DND-41 (cell line): Measurements from ENCODE around the gene ABHD12B.

Source experiments
- ATAC-seq: fragments of 200-7000 bp; cut with Tn5 transposase; 3 replicates; pipeline ENCODE4 v1.9.1; 2021; ENCODE audit warnings: low read depth; ENCODE audit not compliant: insufficient read depth
- DNase-seq: peaks from one replicate; pipeline ENCODE4 v3.0.0-alpha.2; 2020
- H2AFZ ChIP-seq: 2 replicates; pipeline ENCODE4 v1.6.0; 2012; ENCODE audit warnings: low read depth, low read length
- H3K27ac ChIP-seq: 2 replicates; pipeline ENCODE4 v1.5.1; 2012; ENCODE audit warnings: low read length, inconsistent platforms
- H3K27me3 ChIP-seq: fragments of 200-600 bp; sonication (generic); 2 replicates; pipeline ENCODE4 v1.6.0; 2012; ENCODE audit warnings: low read length, mild to moderate bottlenecking, inconsistent platforms; ENCODE audit not compliant: insufficient read depth, poor library complexity
- H3K36me3 ChIP-seq: 2 replicates; pipeline ENCODE4 v1.5.1; 2012; ENCODE audit warnings: low read length, inconsistent platforms; ENCODE audit not compliant: insufficient read depth
- H3K4me1 ChIP-seq: 2 replicates; pipeline ENCODE4 v1.5.1; 2012; ENCODE audit warnings: mild to moderate bottlenecking, low read length; ENCODE audit not compliant: insufficient read depth
- H3K4me2 ChIP-seq: 2 replicates; pipeline ENCODE4 v1.6.0; 2012; ENCODE audit warnings: mild to moderate bottlenecking, moderate library complexity, low read length, inconsistent platforms; ENCODE audit not compliant: insufficient read depth
- H3K4me3 ChIP-seq, 2 experiments: fragments of 200-600 bp in 1 of 2; shearing (Covaris generic) in 1 of 2; 2 replicates each; pipeline ENCODE4 v1.5.1; 2012 to 2016; ENCODE audit warnings: inconsistent platforms in 2 of 2, low read length in 2 of 2, mild to moderate bottlenecking in 2 of 2, low read depth in 1 of 2, moderate library complexity in 1 of 2
- H3K79me2 ChIP-seq: 2 replicates; pipeline ENCODE4 v1.6.0; 2012; ENCODE audit warnings: low read length, inconsistent platforms; ENCODE audit not compliant: insufficient read depth
- H3K9ac ChIP-seq: 2 replicates; pipeline ENCODE4 v1.6.0; 2012; ENCODE audit warnings: low read depth, mild to moderate bottlenecking, inconsistent platforms, low read length, moderate library complexity
- H3K9me3 ChIP-seq: 2 replicates; pipeline ENCODE4 v1.5.1; 2012; ENCODE audit warnings: low read length, moderate library complexity, mild to moderate bottlenecking, inconsistent platforms; ENCODE audit not compliant: insufficient read depth, severe bottlenecking
- H4K20me1 ChIP-seq: 2 replicates; pipeline ENCODE4 v1.6.0; 2012; ENCODE audit warnings: low read length; ENCODE audit not compliant: insufficient read depth
- CTCF ChIP-seq: IDR thresholded peaks from 2 replicates; pipeline ENCODE4 v1.5.1; 2012; ENCODE audit warnings: borderline replicate concordance, low read length, moderate library complexity, mild to moderate bottlenecking; ENCODE audit not compliant: poor library complexity, severe bottlenecking; ENCODE audit errors: extremely low read depth
- EZH2 ChIP-seq: IDR thresholded peaks from 3 replicates; pipeline ENCODE4 v1.6.1; 2012; ENCODE audit warnings: borderline replicate concordance, low read depth, mild to moderate bottlenecking, moderate library complexity, low read length, inconsistent platforms; ENCODE audit not compliant: severe bottlenecking

The ABHD12B gene

GRCh38 chr14:50845166-50845565 is 26.7 kb upstream of the ABHD12B start:
- ATAC-seq: no peak
- Histone ChIP-seq H3K9ac (no peak overlapping the region), H3K27ac (no peak overlapping the region), H3K4me3 (no peak overlapping the region), H3K9me3 (no peaks in the 10 kb centered on the region), H3K4me1 (no peaks in the 10 kb centered on the region), H3K4me2 (no peak overlapping the region), H2AFZ (no peak overlapping the region), H4K20me1 (no peaks in the 10 kb centered on the region), H3K79me2 (no peaks in the 10 kb centered on the region), H3K27me3 (no peaks in the 10 kb centered on the region), H3K36me3 (no peaks in the 10 kb centered on the region)
- no peak for DNase-seq
- TF ChIP-seq CTCF: no peak
- no peak for TF ChIP-seq EZH2

GRCh38 chr14:50846226-50846880 is 25.5 kb upstream of the ABHD12B start:
- no peak for DNase-seq
- H3K9me3 ChIP-seq: no peaks in the 10 kb centered on the region
- H4K20me1 ChIP-seq: no peaks in the 10 kb centered on the region
- no peaks in the 10 kb centered on the region for H3K36me3 ChIP-seq
- ATAC-seq: no peak
- no peaks in the 10 kb centered on the region for H3K4me1 ChIP-seq
- H3K27ac ChIP-seq: no peak overlapping the region
- no peak overlapping the region for H3K4me2 ChIP-seq
- no peak for TF ChIP-seq CTCF
- TF ChIP-seq EZH2: no peak
- no peaks in the 10 kb centered on the region for H3K79me2 ChIP-seq
- no peak overlapping the region for H3K9ac ChIP-seq
- no peak overlapping the region for H3K4me3 ChIP-seq
- no peak overlapping the region for H2AFZ ChIP-seq
- no peaks in the 10 kb centered on the region for H3K27me3 ChIP-seq

- H4K20me1 ChIP-seq: no peaks in the 10 kb centered on the region
Observed at GRCh38 chr14:50853891-50854290, 18.0 kb upstream of the ABHD12B start.

More at GRCh38 chr14:50853891-50854290, 18.0 kb upstream of the ABHD12B start:
- ATAC-seq (no peak), DNase-seq (no peak)
- H3K4me1 ChIP-seq: peaks cover 5% of the 10 kb centered on the region
- no peaks in the 10 kb centered on the region for H3K36me3 ChIP-seq
- H3K4me2 ChIP-seq: no peak overlapping the region
- H3K27me3 ChIP-seq: no peaks in the 10 kb centered on the region
- H3K4me3 ChIP-seq: no peak overlapping the region
- H3K9me3 ChIP-seq: no peaks in the 10 kb centered on the region
- no peak overlapping the region for H3K9ac ChIP-seq
- TF ChIP-seq CTCF (no peak), EZH2 (no peak)
- H3K79me2 ChIP-seq: no peaks in the 10 kb centered on the region
- H2AFZ ChIP-seq: no peak overlapping the region
- H3K27ac ChIP-seq: no peak overlapping the region
